Cardiac muscle cell (in vitro differentiated cells and primary cell): Measurements from ENCODE around the gene MOV10L1. TPM values are rescaled to one million over a fixed set of nuclear protein-coding genes. Genes with fewer than 3 reads are reported as not detected.

Experiments
- DNase-seq, 2 donors: peaks; one replicate each; pipeline versions ENCODE4 v3.0.0 to v3.0.0-alpha.2; 2010 to 2017; ENCODE audit warnings: low read depth in 1 of 2, low spot score in 1 of 2
- H3K27ac ChIP-seq: fragments of 200-600 bp; sonication (generic); 2 replicates; pipeline ENCODE4 v1.5.1; 2016
- H3K27me3 ChIP-seq: fragments of 200-600 bp; sonication (generic); 2 replicates; pipeline ENCODE4 v1.6.0; 2016; ENCODE audit warnings: control low read depth
- H3K36me3 ChIP-seq: fragments of 200-600 bp; sonication (generic); 2 replicates; pipeline ENCODE4 v1.5.1; 2016; ENCODE audit warnings: control low read depth
- H3K4me1 ChIP-seq: fragments of 200-600 bp; sonication (generic); 2 replicates; pipeline ENCODE4 v1.8.1; 2017; ENCODE audit warnings: low read depth, mild to moderate bottlenecking, mixed run types
- H3K4me3 ChIP-seq: fragments of 200-600 bp; sonication (generic); 2 replicates; pipeline ENCODE4 v1.5.1; 2016; ENCODE audit warnings: mild to moderate bottlenecking
- H3K9me3 ChIP-seq: fragments of 200-600 bp; sonication (generic); 2 replicates; pipeline ENCODE4 v1.5.1; 2017; ENCODE audit warnings: low read depth, mild to moderate bottlenecking, control low read depth
- CTCF ChIP-seq: IDR thresholded peaks from 2 replicates; pipeline ENCODE4 v1.5.1; 2012; ENCODE audit warnings: low read depth, mild to moderate bottlenecking, low read length
- polyA plus RNA-seq: library from polyadenylated mRNA; unstranded; fragments of >200 nt; fragmentation: Nextera tagmentation; extraction: Ambion mirVana; gene quantifications from 2 replicates; pipeline ENCODE4 v1.2.1, GENCODE V29; 2016
- total RNA-seq: library from RNA; depleted of rRNA; stranded (reverse); fragments of >200 nt; gene quantifications from 2 replicates; pipeline ENCODE4 v1.2.3, GENCODE V29; 2016

Gene MOV10L1
- total and polyA plus RNA-seq, 2 experiments from 2014 or later: 1.1 TPM; not detected in 1

GRCh38 chr22:50087646-50088045, 2.2 kb upstream of the MOV10L1 start:
- Histone ChIP-seq H3K4me3 (no peak overlapping the region), H3K27ac (no peak overlapping the region), H3K4me1 (peaks cover 6% of the 10 kb centered on the region), H3K27me3 (no peaks in the 10 kb centered on the region), H3K9me3 (no peaks in the 10 kb centered on the region), H3K36me3 (no peaks in the 10 kb centered on the region)
- no peak for TF ChIP-seq CTCF
- DNase-seq: no peak

GRCh38 chr22:50088096-50088495, 1.7 kb upstream of the MOV10L1 start:
- TF ChIP-seq CTCF: no peak
- Histone ChIP-seq H3K27me3 (no peaks in the 10 kb centered on the region), H3K27ac (no peak overlapping the region), H3K4me3 (no peak overlapping the region), H3K9me3 (no peaks in the 10 kb centered on the region), H3K36me3 (no peaks in the 10 kb centered on the region), H3K4me1 (peaks cover 6% of the 10 kb centered on the region)
- no peak for DNase-seq

- no peaks in the 10 kb centered on the region for H3K27me3 ChIP-seq
- DNase-seq: no peak
- no peak overlapping the region for H3K27ac ChIP-seq
- no peak overlapping the region for H3K4me3 ChIP-seq
- peaks cover 6% of the 10 kb centered on the region for H3K4me1 ChIP-seq
- no peak for TF ChIP-seq CTCF
- no peaks in the 10 kb centered on the region for H3K9me3 ChIP-seq
- no peaks in the 10 kb centered on the region for H3K36me3 ChIP-seq
These were observed 575 bp upstream of the MOV10L1 start for GRCh38 chr22:50089231-50089630.

GRCh38 chr22:50090412-50090714, 557 bp downstream of the MOV10L1 start:
- no peak for TF ChIP-seq CTCF
- Histone ChIP-seq H3K27ac (no peak overlapping the region), H3K9me3 (no peaks in the 10 kb centered on the region), H3K36me3 (no peaks in the 10 kb centered on the region), H3K4me3 (no peak overlapping the region), H3K4me1 (peaks cover under 1% of the 10 kb centered on the region), H3K27me3 (no peaks in the 10 kb centered on the region)
- DNase-seq: no peak

- H3K27ac ChIP-seq: no peak overlapping the region
- no peak overlapping the region for H3K4me3 ChIP-seq
- no peak for DNase-seq
- H3K36me3 ChIP-seq: no peaks in the 10 kb centered on the region
- H3K27me3 ChIP-seq: no peaks in the 10 kb centered on the region
- H3K4me1 ChIP-seq: no peaks in the 10 kb centered on the region
- no peaks in the 10 kb centered on the region for H3K9me3 ChIP-seq
- TF ChIP-seq CTCF: no peak
These were observed 1.4 kb downstream of the MOV10L1 start for GRCh38 chr22:50091092-50091768.

GRCh38 chr22:50092342-50092741, 2.5 kb downstream of the MOV10L1 start:
- no peak for TF ChIP-seq CTCF
- no peak for DNase-seq
- Histone ChIP-seq H3K27me3 (no peaks in the 10 kb centered on the region), H3K27ac (no peak overlapping the region), H3K36me3 (no peaks in the 10 kb centered on the region), H3K9me3 (no peaks in the 10 kb centered on the region), H3K4me3 (no peak overlapping the region), H3K4me1 (no peaks in the 10 kb centered on the region)
